Measurements from ENCODE around the gene LPAR4.

Gene LPAR4

DNA sequence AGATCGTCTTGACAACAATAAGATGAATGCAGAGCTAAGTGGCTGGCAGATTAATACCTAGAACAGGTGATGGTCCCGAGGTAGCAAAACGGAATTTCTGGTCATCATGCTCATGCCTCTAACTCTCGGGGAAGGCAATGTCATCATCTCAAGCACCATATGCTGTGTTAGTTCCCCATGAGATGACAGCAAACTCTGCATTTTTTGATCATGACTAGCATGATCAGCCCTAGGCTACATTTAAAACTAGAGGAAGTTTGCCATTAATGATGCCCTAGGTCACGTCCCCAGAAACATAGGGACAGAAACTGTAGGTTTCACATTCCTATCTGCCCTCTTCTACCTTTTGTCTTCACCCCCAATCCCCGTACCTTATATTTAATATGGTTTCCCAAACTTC, 11.6 kb downstream of the LPAR4 start:
- Histone ChIP-seq H3K36me3 (ENCODE audit: control insufficient read depth in 2 of 2, insufficient read depth in 1 of 2, low read length in 2 of 2) (no peaks in the 10 kb centered on the region), H3K9me3 (ENCODE audit: control insufficient read depth, insufficient read depth, low read depth, low read length) (no peaks in the 10 kb centered on the region; the same call in 1 of the 2 replicates), H3K27ac (ENCODE audit: extremely low read depth, low read depth, low read length) (no peak overlapping the region), H3K4me3 (ENCODE audit: low read depth, low read length) (no peak overlapping the region), H3K4me1 (ENCODE audit: control insufficient read depth, insufficient read depth, low read length) (no peaks in the 10 kb centered on the region)
- TF ChIP-seq, protein P1, sequence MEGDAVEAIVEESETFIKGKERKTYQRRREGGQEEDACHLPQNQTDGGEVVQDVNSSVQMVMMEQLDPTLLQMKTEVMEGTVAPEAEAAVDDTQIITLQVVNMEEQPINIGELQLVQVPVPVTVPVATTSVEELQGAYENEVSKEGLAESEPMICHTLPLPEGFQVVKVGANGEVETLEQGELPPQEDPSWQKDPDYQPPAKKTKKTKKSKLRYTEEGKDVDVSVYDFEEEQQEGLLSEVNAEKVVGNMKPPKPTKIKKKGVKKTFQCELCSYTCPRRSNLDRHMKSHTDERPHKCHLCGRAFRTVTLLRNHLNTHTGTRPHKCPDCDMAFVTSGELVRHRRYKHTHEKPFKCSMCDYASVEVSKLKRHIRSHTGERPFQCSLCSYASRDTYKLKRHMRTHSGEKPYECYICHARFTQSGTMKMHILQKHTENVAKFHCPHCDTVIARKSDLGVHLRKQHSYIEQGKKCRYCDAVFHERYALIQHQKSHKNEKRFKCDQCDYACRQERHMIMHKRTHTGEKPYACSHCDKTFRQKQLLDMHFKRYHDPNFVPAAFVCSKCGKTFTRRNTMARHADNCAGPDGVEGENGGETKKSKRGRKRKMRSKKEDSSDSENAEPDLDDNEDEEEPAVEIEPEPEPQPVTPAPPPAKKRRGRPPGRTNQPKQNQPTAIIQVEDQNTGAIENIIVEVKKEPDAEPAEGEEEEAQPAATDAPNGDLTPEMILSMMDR (tag by site-specific recombination; IDR thresholded peaks at IDR 0.05) = no peak
- TF ChIP-seq, protein P2, sequence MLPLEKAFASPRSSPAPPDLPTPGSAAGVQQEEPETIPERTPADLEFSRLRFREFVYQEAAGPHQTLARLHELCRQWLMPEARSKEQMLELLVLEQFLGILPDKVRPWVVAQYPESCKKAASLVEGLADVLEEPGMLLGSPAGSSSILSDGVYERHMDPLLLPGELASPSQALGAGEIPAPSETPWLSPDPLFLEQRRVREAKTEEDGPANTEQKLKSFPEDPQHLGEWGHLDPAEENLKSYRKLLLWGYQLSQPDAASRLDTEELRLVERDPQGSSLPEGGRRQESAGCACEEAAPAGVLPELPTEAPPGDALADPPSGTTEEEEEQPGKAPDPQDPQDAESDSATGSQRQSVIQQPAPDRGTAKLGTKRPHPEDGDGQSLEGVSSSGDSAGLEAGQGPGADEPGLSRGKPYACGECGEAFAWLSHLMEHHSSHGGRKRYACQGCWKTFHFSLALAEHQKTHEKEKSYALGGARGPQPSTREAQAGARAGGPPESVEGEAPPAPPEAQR (tag by site-specific recombination; IDR thresholded peaks at IDR 0.05) = no peak
- TF ChIP-seq, protein P3, sequence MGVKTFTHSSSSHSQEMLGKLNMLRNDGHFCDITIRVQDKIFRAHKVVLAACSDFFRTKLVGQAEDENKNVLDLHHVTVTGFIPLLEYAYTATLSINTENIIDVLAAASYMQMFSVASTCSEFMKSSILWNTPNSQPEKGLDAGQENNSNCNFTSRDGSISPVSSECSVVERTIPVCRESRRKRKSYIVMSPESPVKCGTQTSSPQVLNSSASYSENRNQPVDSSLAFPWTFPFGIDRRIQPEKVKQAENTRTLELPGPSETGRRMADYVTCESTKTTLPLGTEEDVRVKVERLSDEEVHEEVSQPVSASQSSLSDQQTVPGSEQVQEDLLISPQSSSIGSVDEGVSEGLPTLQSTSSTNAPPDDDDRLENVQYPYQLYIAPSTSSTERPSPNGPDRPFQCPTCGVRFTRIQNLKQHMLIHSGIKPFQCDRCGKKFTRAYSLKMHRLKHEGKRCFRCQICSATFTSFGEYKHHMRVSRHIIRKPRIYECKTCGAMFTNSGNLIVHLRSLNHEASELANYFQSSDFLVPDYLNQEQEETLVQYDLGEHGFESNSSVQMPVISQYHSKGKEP (tag by site-specific recombination; IDR thresholded peaks at IDR 0.05) = no peak
- no peak for TF ChIP-seq ZNF555 (tag by site-specific recombination; conservative IDR thresholded peaks at IDR 0.05)
- TF ChIP-seq, protein P4, sequence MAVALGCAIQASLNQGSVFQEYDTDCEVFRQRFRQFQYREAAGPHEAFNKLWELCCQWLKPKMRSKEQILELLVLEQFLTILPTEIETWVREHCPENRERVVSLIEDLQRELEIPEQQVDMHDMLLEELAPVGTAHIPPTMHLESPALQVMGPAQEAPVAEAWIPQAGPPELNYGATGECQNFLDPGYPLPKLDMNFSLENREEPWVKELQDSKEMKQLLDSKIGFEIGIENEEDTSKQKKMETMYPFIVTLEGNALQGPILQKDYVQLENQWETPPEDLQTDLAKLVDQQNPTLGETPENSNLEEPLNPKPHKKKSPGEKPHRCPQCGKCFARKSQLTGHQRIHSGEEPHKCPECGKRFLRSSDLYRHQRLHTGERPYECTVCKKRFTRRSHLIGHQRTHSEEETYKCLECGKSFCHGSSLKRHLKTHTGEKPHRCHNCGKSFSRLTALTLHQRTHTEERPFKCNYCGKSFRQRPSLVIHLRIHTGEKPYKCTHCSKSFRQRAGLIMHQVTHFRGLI (tag by site-specific recombination; IDR thresholded peaks at IDR 0.05) = no peak
- no peak for TF ChIP-seq GLIS1 (tag by site-specific recombination; IDR thresholded peaks at IDR 0.05)
- TF ChIP-seq ZNF416 (tag by site-specific recombination; IDR thresholded peaks at IDR 0.05) = no peak
- TF ChIP-seq, protein P5, sequence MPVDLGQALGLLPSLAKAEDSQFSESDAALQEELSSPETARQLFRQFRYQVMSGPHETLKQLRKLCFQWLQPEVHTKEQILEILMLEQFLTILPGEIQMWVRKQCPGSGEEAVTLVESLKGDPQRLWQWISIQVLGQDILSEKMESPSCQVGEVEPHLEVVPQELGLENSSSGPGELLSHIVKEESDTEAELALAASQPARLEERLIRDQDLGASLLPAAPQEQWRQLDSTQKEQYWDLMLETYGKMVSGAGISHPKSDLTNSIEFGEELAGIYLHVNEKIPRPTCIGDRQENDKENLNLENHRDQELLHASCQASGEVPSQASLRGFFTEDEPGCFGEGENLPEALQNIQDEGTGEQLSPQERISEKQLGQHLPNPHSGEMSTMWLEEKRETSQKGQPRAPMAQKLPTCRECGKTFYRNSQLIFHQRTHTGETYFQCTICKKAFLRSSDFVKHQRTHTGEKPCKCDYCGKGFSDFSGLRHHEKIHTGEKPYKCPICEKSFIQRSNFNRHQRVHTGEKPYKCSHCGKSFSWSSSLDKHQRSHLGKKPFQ (tag by site-specific recombination; IDR thresholded peaks at IDR 0.05) = no peak
- no peak for TF ChIP-seq ZNF155 (tag by site-specific recombination; IDR thresholded peaks at IDR 0.05)
- no peak for TF ChIP-seq ZNF391 (tag by site-specific recombination; IDR thresholded peaks at IDR 0.05; ENCODE audit: borderline replicate concordance, low read depth)
- TF ChIP-seq REPIN1 (tag by site-specific recombination; IDR thresholded peaks at IDR 0.05; ENCODE audit: low read depth) = no peak
- no peak for TF ChIP-seq SALL2 (tag by site-specific recombination; IDR thresholded peaks at IDR 0.05; ENCODE audit: borderline replicate concordance)
- TF ChIP-seq ZNF274 (IDR thresholded peaks at IDR 0.05; ENCODE audit: low read length) = no peak
- no peak for TF ChIP-seq ZNF274 (tag by site-specific recombination; IDR thresholded peaks at IDR 0.05; ENCODE audit: borderline replicate concordance)
- no peak for TF ChIP-seq ZNF76 (tag by site-specific recombination; IDR thresholded peaks at IDR 0.05; ENCODE audit: borderline replicate concordance, low read depth)
- TF ChIP-seq, protein P6, sequence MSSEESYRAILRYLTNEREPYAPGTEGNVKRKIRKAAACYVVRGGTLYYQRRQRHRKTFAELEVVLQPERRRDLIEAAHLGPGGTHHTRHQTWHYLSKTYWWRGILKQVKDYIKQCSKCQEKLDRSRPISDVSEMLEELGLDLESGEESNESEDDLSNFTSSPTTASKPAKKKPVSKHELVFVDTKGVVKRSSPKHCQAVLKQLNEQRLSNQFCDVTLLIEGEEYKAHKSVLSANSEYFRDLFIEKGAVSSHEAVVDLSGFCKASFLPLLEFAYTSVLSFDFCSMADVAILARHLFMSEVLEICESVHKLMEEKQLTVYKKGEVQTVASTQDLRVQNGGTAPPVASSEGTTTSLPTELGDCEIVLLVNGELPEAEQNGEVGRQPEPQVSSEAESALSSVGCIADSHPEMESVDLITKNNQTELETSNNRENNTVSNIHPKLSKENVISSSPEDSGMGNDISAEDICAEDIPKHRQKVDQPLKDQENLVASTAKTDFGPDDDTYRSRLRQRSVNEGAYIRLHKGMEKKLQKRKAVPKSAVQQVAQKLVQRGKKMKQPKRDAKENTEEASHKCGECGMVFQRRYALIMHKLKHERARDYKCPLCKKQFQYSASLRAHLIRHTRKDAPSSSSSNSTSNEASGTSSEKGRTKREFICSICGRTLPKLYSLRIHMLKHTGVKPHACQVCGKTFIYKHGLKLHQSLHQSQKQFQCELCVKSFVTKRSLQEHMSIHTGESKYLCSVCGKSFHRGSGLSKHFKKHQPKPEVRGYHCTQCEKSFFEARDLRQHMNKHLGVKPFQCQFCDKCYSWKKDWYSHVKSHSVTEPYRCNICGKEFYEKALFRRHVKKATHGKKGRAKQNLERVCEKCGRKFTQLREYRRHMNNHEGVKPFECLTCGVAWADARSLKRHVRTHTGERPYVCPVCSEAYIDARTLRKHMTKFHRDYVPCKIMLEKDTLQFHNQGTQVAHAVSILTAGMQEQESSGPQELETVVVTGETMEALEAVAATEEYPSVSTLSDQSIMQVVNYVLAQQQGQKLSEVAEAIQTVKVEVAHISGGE (tag by site-specific recombination; conservative IDR thresholded peaks at IDR 0.05; ENCODE audit: low read depth) = no peak
- TF ChIP-seq KLF8 (tag by site-specific recombination; IDR thresholded peaks at IDR 0.05) = no peak
- no peak for TF ChIP-seq ZNF529 (tag by site-specific recombination; IDR thresholded peaks at IDR 0.05; ENCODE audit: insufficient replicate concordance)
- no peak for TF ChIP-seq ZSCAN23 (tag by site-specific recombination; IDR thresholded peaks at IDR 0.05)
- TF ChIP-seq, protein P7, sequence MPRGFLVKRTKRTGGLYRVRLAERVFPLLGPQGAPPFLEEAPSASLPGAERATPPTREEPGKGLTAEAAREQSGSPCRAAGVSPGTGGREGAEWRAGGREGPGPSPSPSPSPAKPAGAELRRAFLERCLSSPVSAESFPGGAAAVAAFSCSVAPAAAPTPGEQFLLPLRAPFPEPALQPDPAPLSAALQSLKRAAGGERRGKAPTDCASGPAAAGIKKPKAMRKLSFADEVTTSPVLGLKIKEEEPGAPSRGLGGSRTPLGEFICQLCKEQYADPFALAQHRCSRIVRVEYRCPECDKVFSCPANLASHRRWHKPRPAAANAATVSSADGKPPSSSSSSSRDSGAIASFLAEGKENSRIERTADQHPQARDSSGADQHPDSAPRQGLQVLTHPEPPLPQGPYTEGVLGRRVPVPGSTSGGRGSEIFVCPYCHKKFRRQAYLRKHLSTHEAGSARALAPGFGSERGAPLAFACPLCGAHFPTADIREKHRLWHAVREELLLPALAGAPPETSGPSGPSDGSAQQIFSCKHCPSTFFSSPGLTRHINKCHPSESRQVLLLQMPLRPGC (tag by site-specific recombination; IDR thresholded peaks at IDR 0.05) = no peak
- ChIA-PET POLR2A (no interaction called here), CTCF (interaction anchor here (0.7 kb wide), 1 partner anchor 823 kb away, joined by 3 read pairs; no protein-coding TSS in a partner anchor)
